COR-L47 (cell line): ENCODE measurements around the gene COMMD4.
"Not testable (repeated sequence)": the region's sequence is repeated elsewhere in the genome, so short reads cannot be mapped to it uniquely, and the experiment has no call there.

Experiments used
- DNase-seq: peaks from one replicate; lab custom pipeline; 2025; lab: John Stamatoyannopoulos, UW

The COMMD4 gene

DNA sequence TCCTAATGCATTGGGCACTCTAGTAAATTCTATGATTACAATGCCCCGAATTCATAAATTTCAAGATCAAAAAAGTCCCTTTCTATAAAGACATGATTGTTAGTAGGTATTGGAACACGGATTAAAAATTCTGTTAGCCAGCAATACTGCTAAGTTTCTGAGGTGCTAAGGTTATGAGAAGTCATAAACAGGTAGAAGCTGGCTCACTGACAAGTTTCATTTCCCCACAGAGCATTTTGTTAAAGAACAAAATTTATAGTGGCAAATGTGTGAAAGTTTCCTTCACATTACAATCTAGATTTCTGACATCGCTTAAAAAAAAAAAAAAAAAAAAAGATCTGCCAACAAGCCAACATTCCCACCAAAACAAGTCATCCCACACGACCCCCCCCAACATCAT is 44.9 kb downstream of the COMMD4 start:
- no peak for DNase-seq

DNA sequence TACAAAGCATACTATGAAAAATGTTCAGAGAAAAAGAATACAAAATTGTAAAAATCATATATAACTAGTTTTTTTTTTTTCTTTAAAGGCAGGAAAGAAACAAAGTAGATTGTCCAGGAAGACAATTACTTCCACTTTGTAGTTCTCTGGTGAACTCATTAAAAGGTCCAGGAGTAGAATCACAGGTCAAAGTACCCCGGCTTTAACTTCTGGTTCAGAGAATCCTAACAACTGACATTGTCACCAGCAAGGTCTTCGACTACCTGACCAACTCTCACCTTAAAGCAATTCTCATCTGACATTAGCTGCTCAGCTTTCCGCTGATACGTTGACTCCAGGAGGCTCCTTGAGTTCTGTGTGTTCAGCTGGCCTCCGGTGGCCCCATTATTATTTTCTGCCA is 48.1 kb downstream of the COMMD4 start:
- not testable (repeated sequence) for DNase-seq
